ENCODE results near the gene CD27. TPM values are rescaled to one million over a fixed set of nuclear protein-coding genes. Genes with fewer than 3 reads are reported as not detected.
A peak's percentile ranks its signal among the peaks of the same experiment; 100 is the strongest.
"Not testable (repeated sequence)": the region's sequence is repeated elsewhere in the genome, so short reads cannot be mapped to it uniquely, and the experiment has no call there.

Gene CD27
- total RNA-seq, 2 experiments from 2014 or later, result 85.4 to 116 TPM

- DNase-seq (no peak), ATAC-seq (no peak)
- ChIA-PET POLR2A (interaction anchor here (0.9 to 1.6 kb wide), 5 partner anchors 22 to 111 kb away, joined by 3 to 12 read pairs (median 4); partner anchors contain the start of gene VAMP1), CTCF (interaction anchor here (0.6 to 7.8 kb wide), 21 partner anchors 11 to 357 kb away, joined by 3 to 200 read pairs (median 6); partner anchors contain the start of genes CD27, GAPDH, MRPL51 and TAPBPL)
- no peaks in the 10 kb centered on the region for H3K9me3 Mint-ChIP-seq (ENCODE audit: low read depth)
- H3K36me3 Mint-ChIP-seq (ENCODE audit: low read depth), result no peaks in the 10 kb centered on the region
- H3K27me3 Mint-ChIP-seq, result no peaks in the 10 kb centered on the region
- peak overlapping the region; percentile 39 for H3K4me3 Mint-ChIP-seq
- H3K4me1 Mint-ChIP-seq, result peaks cover 49% of the 10 kb centered on the region
- peak overlapping the region; percentile 87 for H3K27ac Mint-ChIP-seq
- intact Hi-C loops (cut with DNase I, micrococcal nuclease), result loop anchor here (5.0 kb wide), 1 partner anchor 102 kb away; no protein-coding TSS in a partner anchor
These were observed 20.8 kb upstream of the CD27 start for GRCh38 chr12:6424008-6424347.

- H3K9me3 Mint-ChIP-seq (ENCODE audit: low read depth), result no peaks in the 10 kb centered on the region
- intact Hi-C loops (cut with DNase I, micrococcal nuclease), result loop anchor here (5.0 kb wide), 1 partner anchor 103 kb away; no protein-coding TSS in a partner anchor
- H3K36me3 Mint-ChIP-seq (ENCODE audit: low read depth), result no peaks in the 10 kb centered on the region
- DNase-seq (no peak), ATAC-seq (no peak)
- H3K27me3 Mint-ChIP-seq, result no peaks in the 10 kb centered on the region
- H3K4me1 Mint-ChIP-seq, result peaks cover 55% of the 10 kb centered on the region
- peak overlapping the region; percentile 61 for H3K27ac Mint-ChIP-seq
- ChIA-PET CTCF (interaction anchor here (0.8 to 7.8 kb wide), 17 partner anchors 10 to 283 kb away, joined by 3 to 200 read pairs (median 6); partner anchors contain the start of genes CD27, GAPDH, MRPL51 and TAPBPL), POLR2A (interaction anchor here (0.8 to 3.4 kb wide), 8 partner anchors 21 to 110 kb away, joined by 3 to 10 read pairs (median 4); partner anchors contain the start of genes TAPBPL and VAMP1)
- no peak overlapping the region for H3K4me3 Mint-ChIP-seq
These were observed 19.9 kb upstream of the CD27 start for GRCh38 chr12:6424866-6425265.

GRCh38 chr12:6425590-6426531, 18.9 kb upstream of the CD27 start:
- H3K4me1 Mint-ChIP-seq, result peaks cover 65% of the 10 kb centered on the region
- no peak for ATAC-seq
- H3K27me3 Mint-ChIP-seq, result no peaks in the 10 kb centered on the region
- DNase-seq, result peak; percentile 67
- H3K27ac Mint-ChIP-seq, result peak overlapping the region; percentile 92
- no peaks in the 10 kb centered on the region for H3K36me3 Mint-ChIP-seq (ENCODE audit: low read depth)
- POLR2A ChIA-PET, result interaction anchor here (0.7 to 3.4 kb wide), 11 partner anchors 26 to 108 kb away, joined by 3 to 13 read pairs (median 4); partner anchors contain the start of genes TAPBPL and VAMP1
- intact Hi-C loops (cut with DNase I, micrococcal nuclease), result loop anchor here (2.0 kb wide), 2 partner anchors 27 to 89 kb away; partner anchors contain the start of gene TAPBPL (in 1 of the 2)
- H3K9me3 Mint-ChIP-seq (ENCODE audit: low read depth), result no peaks in the 10 kb centered on the region
- peak overlapping the region; percentile 81 for H3K4me3 Mint-ChIP-seq
- CTCF ChIA-PET, result interaction anchor here (0.6 to 7.8 kb wide), 16 partner anchors 19 to 355 kb away, joined by 3 to 200 read pairs (median 6); partner anchors contain the start of genes CD27, GAPDH, MRPL51 and TAPBPL

GRCh38 chr12:6426882-6427671, 17.7 kb upstream of the CD27 start:
- Mint-ChIP-seq H3K27ac (peak overlapping the region; percentile 92), H3K36me3 (ENCODE audit: low read depth) (no peaks in the 10 kb centered on the region), H3K4me3 (peak overlapping the region; percentile 81), H3K4me1 (peaks cover 72% of the 10 kb centered on the region), H3K27me3 (no peaks in the 10 kb centered on the region), H3K9me3 (ENCODE audit: low read depth) (no peaks in the 10 kb centered on the region)
- intact Hi-C loops (cut with DNase I, micrococcal nuclease), result loop anchor here (1.0 to 2.0 kb wide), 9 partner anchors 16 to 180 kb away; partner anchors contain the start of genes GAPDH (in 2 of the 2), CHD4 (in 1 of the 2), MRPL51 (in 1 of the 2) and TAPBPL (in 1 of the 2)
- ATAC-seq (peak; percentile 80), DNase-seq (peak; percentile 98)
- ChIA-PET CTCF (interaction anchor here (0.6 to 7.8 kb wide), 14 partner anchors 9 to 354 kb away, joined by 3 to 200 read pairs (median 4); partner anchors contain the start of genes GAPDH and VAMP1), POLR2A (interaction anchor here (0.6 to 3.4 kb wide), 7 partner anchors 9 to 107 kb away, joined by 3 to 13 read pairs (median 7); partner anchors contain the start of genes TAPBPL and VAMP1)

DNA sequence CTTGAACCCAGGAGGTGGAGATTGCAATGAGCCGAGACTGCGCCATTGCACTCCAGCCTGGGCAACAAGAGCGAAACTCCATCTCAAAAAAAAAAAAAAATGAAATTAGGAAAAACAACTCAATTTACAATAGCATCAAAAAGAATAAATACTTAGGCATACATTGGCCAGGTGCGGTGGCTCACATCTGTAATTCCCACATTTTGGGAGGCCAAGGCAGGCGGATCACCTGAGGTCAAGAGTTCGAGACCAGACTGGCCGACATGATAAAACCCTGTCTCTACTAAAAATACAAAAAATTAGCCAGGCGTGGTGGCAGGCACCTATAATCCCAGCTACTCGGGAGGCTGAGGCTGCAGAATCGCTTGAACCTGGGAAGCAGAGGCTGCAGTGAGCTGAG, 17.0 kb upstream of the CD27 start:
- ChIA-PET POLR2A (interaction anchor here (0.7 to 3.4 kb wide), 6 partner anchors 8 to 43 kb away, joined by 3 to 13 read pairs (median 7); partner anchors contain the start of gene VAMP1), CTCF (interaction anchor here (0.6 to 7.8 kb wide), 8 partner anchors 8 to 148 kb away, joined by 3 to 200 read pairs (median 4); no protein-coding TSS in a partner anchor)
- Mint-ChIP-seq H3K4me1 (peaks cover 76% of the 10 kb centered on the region), H3K27ac (peak overlapping the region; percentile 92), H3K4me3 (peak overlapping the region; percentile 81)
- not testable (repeated sequence) for H3K27me3 Mint-ChIP-seq; H3K9me3 Mint-ChIP-seq (ENCODE audit: low read depth); DNase-seq; ATAC-seq; H3K36me3 Mint-ChIP-seq (ENCODE audit: low read depth)
- intact Hi-C loops (cut with DNase I, micrococcal nuclease), result loop anchor here (1.0 to 2.0 kb wide), 9 partner anchors 16 to 180 kb away; partner anchors contain the start of genes GAPDH (in 2 of the 2), CHD4 (in 1 of the 2), MRPL51 (in 1 of the 2) and TAPBPL (in 1 of the 2)

DNA sequence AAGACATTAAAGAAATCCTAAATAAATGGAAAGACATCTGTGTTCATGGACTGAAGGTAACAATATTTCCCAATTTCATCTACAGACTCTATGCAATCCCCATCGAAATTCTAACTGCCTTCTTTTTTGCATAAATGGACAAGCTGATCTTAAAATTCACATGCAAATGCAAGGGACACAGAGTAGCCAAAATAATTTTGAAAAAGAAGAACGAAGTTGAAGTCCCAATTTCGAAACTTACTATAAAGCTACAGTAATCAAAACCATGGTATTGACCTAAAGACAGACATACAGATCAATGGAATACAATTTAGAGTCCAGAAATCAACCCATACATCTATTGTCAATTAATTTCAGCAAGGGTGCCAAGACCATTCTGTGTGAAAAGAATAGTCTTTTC, 16.4 kb upstream of the CD27 start:
- Mint-ChIP-seq H3K27ac (peak overlapping the region; percentile 92), H3K9me3 (ENCODE audit: low read depth) (no peaks in the 10 kb centered on the region), H3K4me3 (no peak overlapping the region), H3K4me1 (peaks cover 77% of the 10 kb centered on the region), H3K36me3 (ENCODE audit: low read depth) (no peaks in the 10 kb centered on the region), H3K27me3 (no peaks in the 10 kb centered on the region)
- DNase-seq (no peak), ATAC-seq (no peak)
- intact Hi-C loops (cut with DNase I, micrococcal nuclease), result no loop called here
- ChIA-PET CTCF (interaction anchor here (0.6 to 7.8 kb wide), 5 partner anchors 15 to 142 kb away, joined by 3 to 200 read pairs (median 5); no protein-coding TSS in a partner anchor), POLR2A (interaction anchor here (0.6 to 0.9 kb wide), 4 partner anchors 15 to 35 kb away, joined by 3 to 10 read pairs (median 3); no protein-coding TSS in a partner anchor)

- H3K27ac Mint-ChIP-seq, result peak overlapping the region; percentile 80
- no peaks in the 10 kb centered on the region for H3K27me3 Mint-ChIP-seq
- intact Hi-C loops (cut with DNase I, micrococcal nuclease), result loop anchor here in 1 of 2 experiments (1.0 kb wide), 1 partner anchor 14 kb away; the partner anchor contains the start of gene CD27
- ATAC-seq (no peak), DNase-seq (peak; percentile 84)
- no peaks in the 10 kb centered on the region for H3K36me3 Mint-ChIP-seq (ENCODE audit: low read depth)
- H3K9me3 Mint-ChIP-seq (ENCODE audit: low read depth), result no peaks in the 10 kb centered on the region
- ChIA-PET POLR2A (no interaction called here), CTCF (no interaction called here)
- peak overlapping the region; percentile 1 for H3K4me3 Mint-ChIP-seq
- peaks cover 80% of the 10 kb centered on the region for H3K4me1 Mint-ChIP-seq
These were observed 14.4 kb upstream of the CD27 start for GRCh38 chr12:6430124-6430989.

GRCh38 chr12:6432991-6433390, 11.8 kb upstream of the CD27 start:
- ATAC-seq (no peak), DNase-seq (no peak)
- intact Hi-C loops (cut with DNase I, micrococcal nuclease), result no loop called here
- Mint-ChIP-seq H3K4me3 (no peak overlapping the region), H3K36me3 (ENCODE audit: low read depth) (no peaks in the 10 kb centered on the region), H3K27ac (peak overlapping the region; percentile 85), H3K9me3 (ENCODE audit: low read depth) (no peaks in the 10 kb centered on the region), H3K27me3 (no peaks in the 10 kb centered on the region), H3K4me1 (peaks cover 70% of the 10 kb centered on the region)
- CTCF ChIA-PET, result interaction anchor here (1.1 to 1.6 kb wide), 4 partner anchors 12 to 32 kb away, joined by 3 to 4 read pairs (median 3); no protein-coding TSS in a partner anchor
- POLR2A ChIA-PET, result no interaction called here

DNA sequence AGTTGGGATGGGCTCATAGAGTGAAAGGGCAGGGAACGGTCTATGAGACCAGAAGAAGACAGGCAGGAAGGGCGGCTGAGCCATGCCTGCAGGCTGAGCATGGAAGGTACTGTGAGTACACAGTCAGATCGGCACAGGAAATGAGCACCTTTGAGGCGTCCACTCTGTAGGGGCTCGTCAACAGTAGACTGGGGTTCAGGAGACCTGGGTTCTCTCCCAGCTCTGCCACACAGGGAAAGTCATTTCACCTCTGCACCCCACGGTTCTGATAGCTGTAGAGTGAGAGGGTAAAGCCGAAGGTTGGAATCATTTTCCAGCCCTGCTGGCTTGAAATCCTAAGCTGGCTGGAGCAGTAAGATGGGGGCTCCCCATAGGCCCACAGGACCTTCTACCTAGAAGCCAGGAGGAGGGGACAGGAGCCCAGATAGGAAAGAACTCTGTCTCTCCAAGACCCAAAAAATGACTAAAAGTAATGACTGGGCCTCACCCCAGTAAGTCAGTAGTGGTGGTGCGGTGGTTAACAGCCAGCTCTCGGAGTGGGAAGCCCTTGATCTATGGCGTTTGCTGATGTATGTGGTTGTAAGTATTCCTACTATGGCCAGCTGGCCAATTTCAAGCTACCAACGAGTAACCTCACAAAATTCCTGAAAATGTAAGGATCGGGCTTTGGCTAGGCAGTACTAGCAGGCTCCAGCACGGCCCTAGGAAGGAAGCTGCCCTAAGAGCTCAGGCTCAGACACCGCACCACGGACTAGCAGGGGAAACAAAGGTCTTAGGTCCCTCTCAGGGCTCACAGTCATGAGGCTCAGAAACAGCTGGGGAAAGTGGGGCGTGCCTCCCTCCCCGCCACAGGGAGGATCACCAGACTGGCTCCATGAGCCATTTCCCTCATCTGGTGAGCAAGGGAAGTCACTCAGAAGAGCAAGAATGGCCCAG, 10.3 kb upstream of the CD27 start:
- no peaks in the 10 kb centered on the region for H3K9me3 Mint-ChIP-seq (ENCODE audit: low read depth)
- ChIA-PET CTCF (interaction anchor here (0.8 to 2.0 kb wide), 6 partner anchors 9 to 98 kb away, joined by 3 to 12 read pairs (median 9); partner anchors contain the start of gene TAPBPL), POLR2A (interaction anchor here (0.6 to 1.1 kb wide), 4 partner anchors 26 to 87 kb away, joined by 3 to 5 read pairs (median 4); no protein-coding TSS in a partner anchor)
- peak overlapping the region; percentile 83 for H3K27ac Mint-ChIP-seq
- no peaks in the 10 kb centered on the region for H3K27me3 Mint-ChIP-seq
- peak; percentile 69 for DNase-seq
- H3K4me1 Mint-ChIP-seq, result peaks cover 70% of the 10 kb centered on the region
- intact Hi-C loops (cut with DNase I, micrococcal nuclease), result loop anchor here in 1 of 2 experiments (1.0 kb wide), 1 partner anchor 9 kb away; no protein-coding TSS in a partner anchor
- peak overlapping the region; percentile 35 for H3K4me3 Mint-ChIP-seq
- peak; percentile 84 for ATAC-seq
- no peaks in the 10 kb centered on the region for H3K36me3 Mint-ChIP-seq (ENCODE audit: low read depth)
